Stimulated activated CD4-positive, alpha-beta T cell treated with anti-CD3 and anti-CD28 coated beads, Interleukin-1b, Interleukin-23, amount 100 ng/mL, for 1 hour (primary cell): Measurements from ENCODE around the gene FAM177B.
"Not testable (repeated sequence)": the region's sequence is repeated elsewhere in the genome, so short reads cannot be mapped to it uniquely, and the experiment has no call there.

Source experiments
- DNase-seq, 2 donors: peaks; one replicate each; pipeline ENCODE4 v3.0.0-alpha.2; 2020; ENCODE audit warnings: low read depth in 2 of 2

Gene FAM177B

DNA sequence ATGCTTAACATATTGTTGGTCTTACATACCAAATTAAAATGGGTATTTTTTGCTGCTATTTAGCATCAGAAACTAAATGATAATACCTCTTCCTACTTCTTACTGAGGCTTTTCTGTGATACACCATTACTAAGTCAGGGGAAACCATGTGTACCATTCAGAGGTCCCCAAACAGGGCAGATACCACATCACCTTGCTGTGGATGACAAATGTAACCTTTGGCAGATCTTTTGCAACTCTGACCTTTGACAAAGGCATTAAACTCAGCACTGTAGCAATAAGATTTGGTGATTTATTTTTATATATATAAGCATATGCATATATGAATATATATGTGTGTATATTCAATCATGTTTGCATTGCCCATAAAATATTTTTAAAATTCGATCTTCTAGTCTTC lies 2.9 kb downstream of the FAM177B start:
- no peak for DNase-seq

DNA sequence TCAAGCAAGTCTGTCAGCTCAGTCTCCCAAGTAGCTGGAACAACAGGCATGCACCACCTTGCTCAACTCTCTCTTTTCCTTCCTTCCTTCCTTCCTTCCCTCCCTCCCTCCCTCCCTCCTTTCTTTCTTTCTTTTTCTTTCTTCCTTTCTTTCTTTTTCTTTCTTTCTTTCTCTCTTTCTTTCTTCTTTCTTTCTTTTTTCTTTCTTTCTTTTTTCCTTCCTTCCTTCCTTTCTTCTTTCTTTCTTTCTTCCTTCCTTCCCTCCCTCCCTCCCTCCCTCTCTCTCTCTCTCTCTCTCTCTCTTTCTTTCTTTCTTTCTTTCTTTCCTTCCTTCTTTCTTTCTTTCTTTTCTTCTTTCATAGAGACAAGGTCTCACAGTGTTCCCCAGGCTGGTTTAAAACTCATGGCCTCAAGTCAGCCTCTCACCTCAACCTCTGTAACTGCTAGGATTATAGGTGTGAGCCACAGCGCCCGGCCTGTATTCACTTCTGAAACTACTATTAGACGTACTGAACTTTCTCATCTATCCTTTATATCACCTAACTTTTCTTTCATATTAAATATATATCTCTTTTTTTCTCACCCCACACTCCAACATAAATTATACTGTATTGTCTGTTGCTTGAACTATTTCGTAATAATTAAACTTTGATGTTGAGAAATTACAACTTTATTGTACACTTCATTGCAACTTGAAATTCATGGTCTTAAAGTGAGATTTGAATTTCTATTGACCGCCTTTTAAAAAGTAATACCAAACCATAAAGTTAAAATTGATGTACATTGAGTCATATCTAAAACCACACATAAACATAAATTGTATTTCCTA lies 4.8 kb downstream of the FAM177B start:
- DNase-seq, result not testable (repeated sequence)

DNA sequence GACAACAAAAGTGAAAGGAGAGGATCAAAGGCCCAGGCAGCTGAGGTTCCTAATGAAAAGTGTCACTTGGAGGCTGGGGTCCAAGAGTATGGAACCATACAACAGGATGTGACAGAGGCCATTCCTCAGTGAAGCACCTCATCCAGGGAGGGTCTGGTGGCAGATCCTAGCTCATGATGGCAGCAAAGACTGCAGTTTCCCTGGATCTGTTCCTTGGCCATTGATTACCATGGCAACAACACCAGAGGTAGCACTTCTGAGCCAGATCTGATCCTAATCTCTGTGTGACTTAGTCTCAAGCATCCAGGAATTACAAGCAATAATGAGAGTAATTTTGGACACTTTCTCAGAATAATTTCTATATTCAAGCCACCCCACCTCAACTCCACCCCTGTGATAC lies 12.9 kb downstream of the FAM177B start:
- no peak for DNase-seq

DNA sequence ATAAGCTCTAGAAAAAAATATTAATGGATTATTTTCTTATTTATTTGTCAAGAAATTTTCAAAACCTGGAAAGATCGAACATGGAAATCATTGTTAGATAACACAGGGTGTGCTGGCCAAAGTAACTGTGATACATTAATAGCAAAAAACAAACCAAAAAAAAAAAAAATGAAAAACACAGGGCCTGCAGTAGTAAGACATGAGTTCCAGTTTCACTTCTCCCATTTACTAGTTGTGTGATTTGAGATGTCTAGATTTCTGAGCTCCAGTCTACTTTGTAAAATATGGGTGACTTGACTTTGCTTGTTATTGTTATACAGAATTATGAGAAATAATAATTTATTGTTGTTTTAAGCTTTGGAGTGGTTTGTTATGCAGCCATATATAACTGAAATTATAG lies 13.6 kb downstream of the FAM177B start:
- DNase-seq, result no peak

DNA sequence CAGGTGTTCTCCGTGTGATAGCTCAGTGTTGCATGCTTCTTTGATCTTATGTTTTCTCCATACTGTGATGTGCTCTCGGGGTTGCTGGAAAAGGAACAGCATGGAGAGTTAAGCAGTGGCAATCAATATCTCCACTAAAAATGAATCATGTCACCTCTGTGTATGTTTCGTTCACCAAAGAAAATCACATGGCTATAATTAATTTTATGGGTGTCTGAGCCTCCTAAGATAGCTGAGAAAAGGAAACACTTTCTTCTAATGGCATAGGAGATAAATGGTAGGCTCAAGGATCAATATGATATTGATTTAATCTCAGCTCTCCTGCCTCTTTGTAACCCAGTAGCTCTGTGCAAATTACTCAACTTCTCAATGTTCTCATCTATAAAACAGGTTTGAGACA lies 14.3 kb downstream of the FAM177B start:
- DNase-seq, result no peak

DNA sequence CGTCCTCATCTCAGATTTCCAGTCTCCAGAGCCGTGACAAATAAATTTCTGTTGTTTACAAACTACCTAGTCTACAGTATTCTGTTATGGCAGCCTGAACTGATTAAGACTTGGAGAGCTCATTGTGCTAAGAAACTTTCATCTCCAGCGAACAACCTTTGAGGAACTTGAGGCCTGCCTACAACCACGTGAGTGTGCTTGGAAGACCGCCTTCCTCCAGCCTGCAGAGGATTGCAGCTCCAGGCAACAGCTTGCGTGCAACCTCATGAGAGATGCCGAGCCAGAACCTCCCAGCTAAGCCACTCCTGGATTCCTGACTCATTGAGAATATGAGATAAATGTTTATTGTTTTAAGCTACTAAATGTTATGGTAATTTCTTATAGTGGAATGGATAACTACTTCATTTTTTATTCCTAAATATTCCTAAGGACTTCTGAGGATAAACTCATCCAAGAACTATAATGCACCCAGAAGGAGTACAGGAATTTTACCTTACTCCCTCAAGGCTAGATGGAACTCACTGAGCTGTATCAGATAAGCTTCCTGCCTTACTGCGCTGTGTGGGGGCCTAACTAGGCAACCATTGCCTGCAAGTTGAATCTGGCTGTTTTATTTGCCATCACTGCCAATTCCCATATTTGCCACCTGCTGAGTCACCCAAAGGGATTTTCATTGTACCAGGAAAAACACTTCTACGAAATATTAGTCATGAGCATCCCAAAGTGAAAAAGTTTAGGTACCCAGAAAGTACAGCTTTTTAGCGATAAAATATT lies 17.6 kb downstream of the FAM177B start:
- DNase-seq, result no peak

DNA sequence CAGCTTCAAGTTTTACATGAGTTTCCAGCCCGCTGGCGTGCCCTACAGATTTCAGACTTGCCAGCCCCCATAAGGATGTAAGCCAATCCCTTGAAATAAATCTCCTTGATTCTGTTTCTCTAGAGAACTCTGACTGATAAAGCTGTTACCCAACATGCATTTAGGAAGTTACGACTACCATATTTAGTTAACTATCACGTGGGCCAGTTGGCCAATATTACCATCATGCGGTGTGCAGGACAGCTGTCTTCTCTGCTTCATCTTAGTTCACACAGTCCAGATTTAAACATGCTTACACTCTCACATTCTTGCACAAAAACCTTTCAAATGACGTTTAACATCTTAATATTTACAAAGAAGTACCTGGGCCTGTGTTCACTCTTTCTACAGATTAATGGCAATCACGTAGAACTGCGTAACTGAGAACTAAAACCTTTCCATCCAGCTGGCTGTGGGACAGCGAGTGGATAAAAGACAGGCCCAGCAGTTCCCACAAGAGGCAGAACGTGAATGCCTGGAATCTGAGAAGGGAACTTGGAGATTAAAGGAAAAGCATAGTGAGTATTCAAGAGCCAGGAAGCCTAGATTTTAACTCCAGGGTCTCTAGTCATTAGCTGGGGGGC lies 20.8 kb downstream of the FAM177B start:
- no peak for DNase-seq

DNA sequence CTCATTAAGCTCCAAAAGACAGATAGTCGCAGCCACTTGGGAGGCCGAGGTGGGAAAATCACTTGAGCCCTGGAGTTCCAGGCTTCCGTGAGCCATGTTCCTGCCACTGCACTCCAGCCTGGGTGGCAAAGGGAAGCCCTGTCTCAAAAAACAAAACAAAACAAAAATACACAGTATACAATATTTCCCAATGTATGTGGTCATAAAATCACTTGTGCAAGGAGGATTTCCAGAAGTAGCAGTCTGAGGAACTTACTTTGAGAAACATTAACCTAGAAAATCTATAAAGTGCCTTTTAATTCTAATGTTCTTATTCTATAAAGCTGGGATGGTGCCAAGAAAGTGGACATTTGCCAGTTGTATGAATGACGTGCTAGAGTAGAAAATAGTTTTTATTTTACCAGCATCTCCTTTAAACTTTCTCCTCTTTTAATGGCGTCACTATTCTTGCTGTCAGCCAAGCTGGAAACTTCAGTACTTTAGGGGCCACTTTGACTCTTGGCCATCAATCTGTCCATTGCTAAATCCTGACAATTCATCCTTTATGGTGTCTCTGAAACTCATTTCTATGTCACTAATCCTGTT lies 22.5 kb downstream of the FAM177B start:
- DNase-seq, result no peak

DNA sequence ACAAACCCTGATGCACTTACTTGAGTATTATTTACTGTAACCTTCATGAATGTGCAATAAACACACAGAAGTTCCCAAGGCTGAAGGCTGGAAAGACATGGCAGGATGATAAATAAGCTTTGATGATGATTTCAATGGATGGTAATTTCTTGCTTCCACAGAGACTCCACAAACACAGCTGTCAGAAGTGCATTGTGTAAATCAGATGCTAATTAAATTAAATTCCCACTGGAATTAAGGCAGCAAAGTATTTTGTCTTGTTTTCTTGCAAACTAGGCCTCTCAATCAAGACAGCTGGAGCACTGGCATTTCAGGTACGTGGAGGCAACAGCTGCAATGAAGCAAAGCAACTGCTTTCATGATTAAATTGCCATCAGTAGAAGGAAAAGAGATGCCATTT lies 24.1 kb downstream of the FAM177B start:
- DNase-seq, result no peak

DNA sequence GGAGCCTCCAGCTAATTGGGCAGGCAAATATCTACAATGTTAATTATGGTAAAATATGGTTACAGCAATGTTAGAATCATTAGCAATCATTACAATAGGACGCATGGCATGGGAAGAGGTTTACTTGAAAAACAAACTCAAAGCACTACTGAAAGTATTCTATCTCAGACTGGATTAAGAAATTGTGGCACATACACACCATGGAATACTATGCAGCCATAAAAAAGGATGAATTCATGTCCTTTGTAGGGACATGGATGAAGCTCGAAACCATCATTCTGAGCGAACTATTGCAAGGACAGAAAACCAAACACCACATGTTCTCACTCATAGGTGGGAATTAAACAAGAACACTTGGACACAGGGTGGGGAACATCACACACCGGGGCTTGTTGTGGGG lies 25.2 kb downstream of the FAM177B start:
- DNase-seq, result not testable (repeated sequence)

DNA sequence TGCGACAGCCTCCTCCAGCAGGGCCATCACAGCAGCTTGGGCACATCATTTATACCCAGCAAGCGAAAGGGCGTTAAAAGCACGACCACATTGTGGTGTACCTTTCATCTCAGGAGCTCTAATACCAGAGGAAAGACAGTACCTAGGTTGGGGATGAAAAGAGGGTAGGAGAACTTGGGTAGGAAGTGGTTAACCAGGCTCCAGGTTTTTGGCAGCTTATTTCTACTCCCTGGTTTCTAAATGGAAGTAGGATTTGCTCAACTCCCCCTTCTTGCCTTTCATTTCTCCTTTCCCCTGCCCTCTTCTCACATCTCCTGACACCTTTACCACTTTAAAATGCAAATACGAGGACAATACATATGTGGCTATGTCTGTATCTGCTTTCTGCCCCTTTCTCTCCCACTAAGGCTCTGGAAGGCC lies 30.2 kb downstream of the FAM177B start:
- DNase-seq, result no peak

DNA sequence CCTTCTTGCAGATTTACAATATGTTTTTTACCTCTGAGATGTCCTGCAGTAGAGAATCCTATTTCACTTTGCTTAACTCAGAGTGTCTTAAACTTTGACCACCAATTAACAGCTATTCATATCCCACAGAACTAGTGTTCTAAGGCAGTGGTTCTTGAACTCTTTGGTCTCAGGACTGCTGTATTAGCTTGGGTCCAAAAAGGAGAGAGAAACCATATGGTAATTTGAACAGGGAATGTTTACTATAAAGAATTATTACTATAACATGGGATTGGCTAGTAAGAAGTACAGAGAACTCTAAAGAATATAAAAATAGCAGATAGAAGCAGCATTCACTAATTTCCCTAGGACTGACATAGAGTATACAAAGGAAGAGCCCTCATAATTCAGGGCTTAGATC lies 31.6 kb downstream of the FAM177B start:
- DNase-seq, result no peak

DNA sequence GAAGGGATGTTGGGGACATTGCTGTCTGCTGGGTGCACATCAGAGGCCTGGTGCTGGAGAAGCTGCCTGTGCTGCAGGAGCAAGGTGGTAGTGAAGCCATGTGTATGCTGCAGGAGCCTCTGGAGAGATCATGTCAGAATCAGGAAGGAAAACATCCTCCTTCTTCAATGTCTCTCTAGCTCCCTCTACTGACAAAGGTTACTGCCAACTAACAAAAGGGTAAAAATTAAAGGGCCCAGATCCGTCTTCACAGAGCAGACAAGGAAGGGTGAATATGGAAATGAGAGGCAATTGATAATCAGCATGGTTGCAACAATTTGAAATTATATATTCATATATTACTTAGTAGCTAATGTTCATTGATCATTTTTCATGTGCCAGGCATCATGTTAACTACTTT lies 32.2 kb downstream of the FAM177B start:
- no peak for DNase-seq

DNA sequence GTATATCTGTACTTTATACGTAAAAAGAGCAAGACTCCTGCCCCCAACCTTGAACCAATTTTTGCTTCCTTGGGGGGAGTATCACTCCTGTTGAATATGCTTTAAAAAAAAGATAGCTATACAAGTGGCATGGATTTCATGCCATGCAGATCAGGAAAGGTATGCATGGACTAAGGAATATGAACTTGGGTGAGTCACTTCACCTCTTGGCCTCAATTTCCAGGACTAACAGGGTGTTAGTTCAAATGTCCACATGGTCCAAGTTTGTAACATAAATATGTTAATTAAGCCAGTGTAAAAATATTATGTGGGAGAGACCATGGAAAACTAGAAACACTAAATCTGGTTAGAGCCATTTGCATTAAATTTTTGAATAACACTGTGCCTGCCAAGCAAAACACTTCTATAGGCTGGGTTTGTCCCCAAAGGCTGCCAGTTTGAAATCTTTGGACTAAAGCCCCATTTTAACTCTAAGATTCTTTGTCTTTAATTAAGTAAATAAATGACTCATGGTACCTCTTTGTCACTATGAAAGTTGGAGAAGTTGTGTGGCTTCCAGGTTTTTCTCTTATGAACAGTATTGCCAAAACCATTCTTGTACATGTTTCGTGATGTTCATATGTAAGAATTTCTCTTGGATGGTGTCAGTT lies 33.1 kb downstream of the FAM177B start:
- DNase-seq, result no peak

DNA sequence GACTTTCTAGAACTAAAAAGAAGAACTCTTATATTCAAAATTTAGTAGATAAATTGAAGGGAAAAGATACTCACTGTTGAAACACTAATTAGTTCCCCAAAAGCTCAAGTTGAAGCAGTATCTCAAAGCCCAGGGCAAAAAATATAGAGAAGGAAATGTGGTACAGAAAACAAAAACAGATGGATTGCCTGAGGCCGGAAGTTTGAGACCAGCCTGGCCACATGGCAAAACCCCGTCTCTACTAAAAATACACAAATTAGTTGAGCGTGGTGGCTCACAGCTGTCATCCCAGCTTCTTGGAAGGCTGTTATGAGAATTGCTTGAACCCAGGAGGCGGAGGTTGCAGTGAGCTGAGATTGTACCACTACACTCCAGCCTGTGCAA lies 36.0 kb downstream of the FAM177B start:
- no peak for DNase-seq

DNA sequence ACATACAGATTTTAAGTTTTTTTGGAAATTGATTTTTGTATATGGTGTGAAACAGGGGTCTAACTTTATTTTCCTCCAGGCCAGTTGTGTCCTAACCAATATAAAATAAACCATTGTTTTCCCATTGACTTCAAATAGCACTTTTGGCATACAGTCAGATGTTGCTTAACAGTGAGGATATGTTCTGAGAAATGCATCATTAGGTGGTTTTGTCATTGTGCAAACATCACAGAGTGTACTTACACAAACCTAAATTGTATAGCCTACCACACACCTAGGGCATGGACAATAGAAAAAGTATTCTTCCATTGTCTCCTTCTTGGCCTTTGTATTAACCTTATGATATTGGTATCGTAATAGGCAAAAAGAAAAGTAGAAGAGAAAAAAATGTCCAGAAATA lies 40.5 kb downstream of the FAM177B start:
- DNase-seq, result no peak

DNA sequence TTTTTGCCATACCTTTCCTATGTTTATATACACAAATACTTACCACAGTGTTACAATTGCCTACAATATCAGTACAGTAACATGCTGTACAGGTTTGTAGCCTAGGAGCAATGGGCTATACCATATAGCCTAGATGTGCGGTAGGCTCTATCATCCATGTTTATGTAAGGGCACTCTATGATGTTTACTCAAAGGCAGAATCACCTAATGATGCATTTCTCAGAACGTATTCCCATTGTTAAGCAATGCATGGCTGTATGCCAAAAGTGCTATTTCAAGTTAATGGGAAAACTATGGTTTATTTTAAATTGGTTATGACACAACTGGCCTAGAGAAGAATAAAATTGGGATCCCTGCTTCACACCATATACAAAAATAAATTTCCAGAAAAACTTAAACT lies 41.0 kb downstream of the FAM177B start:
- DNase-seq, result no peak

DNA sequence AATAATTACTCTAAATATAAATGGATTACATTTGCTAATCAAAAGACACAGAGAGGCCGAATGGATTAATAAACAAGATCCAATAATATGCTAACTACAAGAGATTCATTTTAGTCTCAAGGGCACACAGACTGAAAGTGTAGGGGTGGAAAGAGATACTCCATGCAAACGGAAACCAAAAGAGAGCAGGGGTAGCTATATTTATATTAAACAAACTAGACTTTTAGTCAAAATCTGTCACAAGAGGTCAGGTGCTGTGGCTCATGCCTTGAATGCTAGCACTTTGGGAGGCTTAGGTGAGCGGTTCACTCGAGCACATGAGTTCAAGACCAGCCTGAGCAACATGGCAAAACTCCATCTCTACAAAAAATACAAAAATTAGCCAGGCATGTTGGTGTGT lies 44.2 kb downstream of the FAM177B start:
- no peak for DNase-seq

DNA sequence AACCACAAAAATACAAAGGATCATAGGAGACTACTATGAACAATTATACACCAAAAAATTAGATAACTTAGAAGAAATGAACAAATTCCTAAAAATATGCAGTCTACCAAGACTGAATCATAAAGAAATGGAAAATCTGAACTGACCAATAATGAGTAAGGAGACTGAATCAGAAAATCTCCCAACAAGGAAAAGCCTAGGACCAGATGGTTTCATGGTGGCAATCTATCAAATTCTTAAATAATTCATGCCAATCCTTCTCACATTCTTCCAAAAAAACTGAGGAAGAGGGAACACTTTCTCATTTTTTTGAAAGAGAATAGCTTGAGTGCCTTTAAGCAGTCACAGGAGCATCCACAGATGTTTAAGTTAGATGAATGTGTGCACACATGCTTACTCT lies 46.0 kb downstream of the FAM177B start:
- DNase-seq, result no peak

DNA sequence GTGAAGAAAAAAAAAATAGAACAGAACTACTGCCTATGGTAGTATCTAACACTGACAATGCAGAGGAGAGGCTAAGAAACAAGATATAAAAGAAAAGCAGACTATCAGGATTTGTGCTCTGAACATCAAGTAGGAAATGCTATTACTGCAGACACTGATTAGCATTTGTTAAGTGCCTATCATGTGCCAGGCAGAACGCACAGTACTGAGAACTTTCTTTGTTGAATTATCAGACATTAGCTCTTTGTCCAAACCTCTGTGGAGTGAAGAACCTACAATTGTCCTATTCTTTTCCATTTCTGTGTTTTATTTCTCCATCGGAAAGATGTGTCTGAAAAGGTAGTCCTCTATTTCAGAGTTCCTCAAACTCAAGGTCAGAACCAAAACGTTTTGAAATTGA lies 47.4 kb downstream of the FAM177B start:
- no peak for DNase-seq

DNA sequence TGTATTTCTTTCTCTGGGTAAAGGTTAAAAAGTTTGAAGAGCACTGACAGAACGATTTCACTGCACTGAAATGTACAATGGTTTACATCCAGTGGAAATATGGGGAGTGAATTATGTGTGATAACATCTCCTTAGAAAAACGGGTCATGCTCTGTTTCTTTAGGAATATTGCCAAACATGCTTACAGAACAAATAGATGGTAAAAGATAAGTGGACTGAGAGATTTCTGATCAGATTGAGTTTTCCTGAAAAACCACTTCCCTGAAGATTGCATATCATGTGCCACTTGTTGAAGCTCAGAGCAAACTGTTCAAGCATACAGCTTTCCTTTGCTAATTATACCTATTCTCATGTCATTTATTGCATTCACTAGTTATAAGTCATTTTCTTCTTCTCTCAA lies 47.9 kb downstream of the FAM177B start:
- no peak for DNase-seq

DNA sequence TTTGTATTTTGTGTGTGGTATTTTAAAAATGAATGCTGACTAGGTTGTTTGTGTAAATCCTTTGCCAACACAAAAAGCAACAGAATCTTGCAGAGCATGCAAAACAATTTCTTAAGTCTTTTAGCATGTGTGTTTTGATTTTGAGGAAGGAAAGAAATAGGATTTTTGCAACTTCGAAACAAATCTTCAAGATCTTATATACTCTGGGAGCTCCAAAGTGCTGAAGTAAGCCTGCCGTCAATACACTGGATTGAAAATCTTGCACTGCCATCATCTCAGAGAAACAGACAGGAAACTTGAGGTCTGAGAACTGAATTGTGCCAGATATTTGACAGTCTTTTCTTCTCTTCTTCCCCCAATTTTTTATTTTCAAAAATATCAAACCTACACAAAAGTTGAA lies 48.5 kb downstream of the FAM177B start:
- DNase-seq, result no peak
